GM23338 (cell line): ENCODE results near the gene SSBP2.

Source experiments
- CREB1 ChIP-seq: fragments of 250-450 bp; sonication (Bioruptor Pico); IDR thresholded peaks from 2 replicates; pipeline ENCODE4 v1.5.0; 2020; ENCODE audit warnings: low read depth, mild to moderate bottlenecking, moderate library complexity
- EZH2 ChIP-seq: fragments of 200-600 bp; sonication (generic); IDR thresholded peaks from one replicate; pipeline ENCODE4 v1.8.0; 2017; ENCODE audit warnings: antibody characterized with exemption, mild to moderate bottlenecking, low read depth; ENCODE audit not compliant: unreplicated experiment
- EZH2phosphoT487 ChIP-seq: fragments of 200-600 bp; sonication (generic); IDR thresholded peaks from one replicate; pipeline ENCODE4 v1.8.1; 2018; ENCODE audit warnings: antibody characterized with exemption; ENCODE audit not compliant: unreplicated experiment
- POLR2AphosphoS5 ChIP-seq: IDR thresholded peaks from 2 replicates; pipeline ENCODE4 v1.6.1; 2016; ENCODE audit warnings: antibody characterized with exemption, low read depth
- REST ChIP-seq: IDR thresholded peaks from one replicate; pipeline ENCODE4 v1.6.1; 2018; ENCODE audit warnings: antibody characterized with exemption; ENCODE audit not compliant: unreplicated experiment
- TF ChIP-seq, protein P1 (sequence below), 2 experiments: fragments of 200-600 bp in 1 of 2; sonication (generic) in 1 of 2; conservative IDR thresholded peaks; 2 replicates each; pipeline versions ENCODE4 v1.5.1 to v1.6.1; 2016 to 2017; ENCODE audit warnings: antibody characterized with exemption in 2 of 2, low read depth in 2 of 2, mild to moderate bottlenecking in 2 of 2, moderate library complexity in 1 of 2

DNA sequence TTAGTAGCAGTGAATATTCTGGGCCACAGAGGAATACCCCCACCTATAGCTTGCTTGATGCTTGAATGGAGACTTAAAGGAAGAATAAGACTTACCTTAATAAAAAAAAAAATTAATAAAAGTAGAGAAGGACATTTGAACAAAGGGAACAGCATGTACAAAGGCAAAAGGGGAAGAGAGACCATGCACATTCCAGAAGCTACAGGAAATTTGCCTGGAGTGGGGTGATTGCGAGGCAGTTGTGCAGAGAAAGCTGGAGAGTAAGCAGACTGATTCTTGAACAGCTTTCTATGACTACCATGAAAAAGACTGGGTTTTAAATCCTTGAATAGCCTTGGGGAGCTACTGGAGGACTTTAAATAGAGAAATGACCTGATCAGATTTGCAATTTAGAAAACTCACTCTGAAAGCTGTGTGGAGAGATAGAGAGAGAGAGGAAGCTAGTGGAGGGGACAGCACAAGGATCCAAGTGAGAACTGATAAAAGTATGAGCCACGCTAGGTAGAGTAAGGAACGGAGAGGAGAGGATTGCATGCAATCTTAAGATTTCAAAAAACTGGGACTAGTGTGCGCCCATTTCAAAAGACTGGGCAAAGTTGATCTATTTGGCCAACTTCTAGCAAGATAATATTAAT, 12.5 kb upstream of the SSBP2 start:
- TF ChIP-seq, protein P1, sequence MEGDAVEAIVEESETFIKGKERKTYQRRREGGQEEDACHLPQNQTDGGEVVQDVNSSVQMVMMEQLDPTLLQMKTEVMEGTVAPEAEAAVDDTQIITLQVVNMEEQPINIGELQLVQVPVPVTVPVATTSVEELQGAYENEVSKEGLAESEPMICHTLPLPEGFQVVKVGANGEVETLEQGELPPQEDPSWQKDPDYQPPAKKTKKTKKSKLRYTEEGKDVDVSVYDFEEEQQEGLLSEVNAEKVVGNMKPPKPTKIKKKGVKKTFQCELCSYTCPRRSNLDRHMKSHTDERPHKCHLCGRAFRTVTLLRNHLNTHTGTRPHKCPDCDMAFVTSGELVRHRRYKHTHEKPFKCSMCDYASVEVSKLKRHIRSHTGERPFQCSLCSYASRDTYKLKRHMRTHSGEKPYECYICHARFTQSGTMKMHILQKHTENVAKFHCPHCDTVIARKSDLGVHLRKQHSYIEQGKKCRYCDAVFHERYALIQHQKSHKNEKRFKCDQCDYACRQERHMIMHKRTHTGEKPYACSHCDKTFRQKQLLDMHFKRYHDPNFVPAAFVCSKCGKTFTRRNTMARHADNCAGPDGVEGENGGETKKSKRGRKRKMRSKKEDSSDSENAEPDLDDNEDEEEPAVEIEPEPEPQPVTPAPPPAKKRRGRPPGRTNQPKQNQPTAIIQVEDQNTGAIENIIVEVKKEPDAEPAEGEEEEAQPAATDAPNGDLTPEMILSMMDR (conservative IDR thresholded peaks at IDR 0.05; ENCODE audit: low read depth in 2 of 2): no peak
- TF ChIP-seq REST (no peak), POLR2AphosphoS5 (no peak), EZH2phosphoT487 (no peak), CREB1 (CRISPR knock-in tag) (no peak), EZH2 (no peak)
